ENCODE measurements around the gene TLR6. TPM values are rescaled to one million over a fixed set of nuclear protein-coding genes. Genes with fewer than 3 reads are reported as not detected.

The TLR6 gene
- total RNA-seq, 1 donor from 2014 or later: 9.6 TPM

DNA sequence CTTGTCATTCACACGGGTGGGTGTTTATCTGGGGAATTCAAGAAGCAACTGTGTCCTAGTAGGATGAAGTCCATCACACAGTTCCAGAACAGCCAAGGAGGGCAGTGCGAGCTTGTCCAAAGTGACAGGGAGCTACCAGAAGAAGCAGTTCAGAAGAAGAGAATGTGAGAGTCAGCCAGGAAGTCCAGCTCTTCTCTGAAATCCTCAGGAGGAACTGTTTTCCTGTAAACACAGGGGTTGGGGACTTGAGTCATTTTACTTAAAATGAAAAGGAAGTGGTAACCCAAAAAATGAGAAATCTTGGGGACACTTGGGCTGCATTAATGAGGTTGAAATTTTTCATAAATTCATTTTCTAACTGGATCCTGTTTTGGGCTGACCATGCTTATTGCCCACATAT, 65.6 kb downstream of the TLR6 start:
- Histone ChIP-seq H3K4me1 (no peaks in the 10 kb centered on the region), H3K36me3 (no peaks in the 10 kb centered on the region), H3K27me3 (no peaks in the 10 kb centered on the region), H3K9me3 (no peaks in the 10 kb centered on the region), H3K4me3 (no peak overlapping the region), H3K27ac (peak overlapping the region; percentile 12)
- DNase-seq (no peak), ATAC-seq (peak; percentile 60)
- intact Hi-C loops (cut with DNase I): no loop called here
- TF ChIP-seq, protein P1, sequence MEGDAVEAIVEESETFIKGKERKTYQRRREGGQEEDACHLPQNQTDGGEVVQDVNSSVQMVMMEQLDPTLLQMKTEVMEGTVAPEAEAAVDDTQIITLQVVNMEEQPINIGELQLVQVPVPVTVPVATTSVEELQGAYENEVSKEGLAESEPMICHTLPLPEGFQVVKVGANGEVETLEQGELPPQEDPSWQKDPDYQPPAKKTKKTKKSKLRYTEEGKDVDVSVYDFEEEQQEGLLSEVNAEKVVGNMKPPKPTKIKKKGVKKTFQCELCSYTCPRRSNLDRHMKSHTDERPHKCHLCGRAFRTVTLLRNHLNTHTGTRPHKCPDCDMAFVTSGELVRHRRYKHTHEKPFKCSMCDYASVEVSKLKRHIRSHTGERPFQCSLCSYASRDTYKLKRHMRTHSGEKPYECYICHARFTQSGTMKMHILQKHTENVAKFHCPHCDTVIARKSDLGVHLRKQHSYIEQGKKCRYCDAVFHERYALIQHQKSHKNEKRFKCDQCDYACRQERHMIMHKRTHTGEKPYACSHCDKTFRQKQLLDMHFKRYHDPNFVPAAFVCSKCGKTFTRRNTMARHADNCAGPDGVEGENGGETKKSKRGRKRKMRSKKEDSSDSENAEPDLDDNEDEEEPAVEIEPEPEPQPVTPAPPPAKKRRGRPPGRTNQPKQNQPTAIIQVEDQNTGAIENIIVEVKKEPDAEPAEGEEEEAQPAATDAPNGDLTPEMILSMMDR (IDR thresholded peaks at IDR 0.05): no peak

DNA sequence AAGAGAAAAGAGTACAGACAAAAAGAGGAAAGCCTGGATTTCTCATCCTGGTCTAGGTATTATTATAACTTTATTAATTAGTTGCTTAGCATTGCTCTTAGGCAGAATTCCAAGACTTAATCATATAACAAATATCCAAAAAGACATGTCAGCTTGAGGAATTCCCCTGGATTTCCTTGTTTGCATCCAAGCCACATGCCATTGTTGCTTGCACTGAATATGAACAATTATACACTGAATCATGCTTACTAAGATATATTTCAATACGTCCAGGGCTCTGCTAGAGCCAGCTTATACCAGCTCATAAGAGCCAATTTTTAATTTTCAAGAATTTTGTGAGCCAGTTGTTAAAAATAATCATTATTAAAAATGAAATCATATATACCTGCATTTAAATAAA, 68.3 kb downstream of the TLR6 start:
- no peaks in the 10 kb centered on the region for H3K36me3 ChIP-seq
- intact Hi-C loops (cut with DNase I): no loop called here
- no peak for ATAC-seq
- no peaks in the 10 kb centered on the region for H3K27me3 ChIP-seq
- DNase-seq: no peak
- TF ChIP-seq, protein P1 (IDR thresholded peaks at IDR 0.05): no peak
- no peaks in the 10 kb centered on the region for H3K9me3 ChIP-seq
- H3K4me1 ChIP-seq: no peaks in the 10 kb centered on the region
- no peak overlapping the region for H3K4me3 ChIP-seq
- H3K27ac ChIP-seq: no peak overlapping the region

DNA sequence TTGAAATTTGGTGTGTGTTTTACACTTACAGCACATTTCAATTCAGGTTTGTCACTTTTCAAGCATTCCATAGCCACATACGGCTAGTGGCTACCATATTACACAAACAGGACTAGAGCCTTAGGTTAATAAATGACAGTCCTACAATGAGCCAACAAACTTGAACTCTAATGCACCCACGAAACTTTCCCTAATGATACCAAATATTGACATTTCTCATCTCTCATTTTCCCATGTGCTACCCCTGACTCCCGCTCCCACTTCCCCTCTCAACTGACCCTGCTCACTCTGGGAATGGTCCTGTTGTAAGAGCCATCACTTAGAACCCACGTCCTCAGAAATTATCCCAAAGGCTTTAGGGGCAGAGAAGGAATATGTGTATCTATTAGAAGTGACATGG, 68.9 kb downstream of the TLR6 start:
- H3K27me3 ChIP-seq: no peaks in the 10 kb centered on the region
- H3K27ac ChIP-seq: no peak overlapping the region
- DNase-seq (no peak), ATAC-seq (no peak)
- TF ChIP-seq, protein P1 (IDR thresholded peaks at IDR 0.05): no peak
- intact Hi-C loops (cut with DNase I): no loop called here
- H3K36me3 ChIP-seq: no peaks in the 10 kb centered on the region
- H3K4me3 ChIP-seq: no peak overlapping the region
- H3K9me3 ChIP-seq: no peaks in the 10 kb centered on the region
- H3K4me1 ChIP-seq: no peaks in the 10 kb centered on the region

DNA sequence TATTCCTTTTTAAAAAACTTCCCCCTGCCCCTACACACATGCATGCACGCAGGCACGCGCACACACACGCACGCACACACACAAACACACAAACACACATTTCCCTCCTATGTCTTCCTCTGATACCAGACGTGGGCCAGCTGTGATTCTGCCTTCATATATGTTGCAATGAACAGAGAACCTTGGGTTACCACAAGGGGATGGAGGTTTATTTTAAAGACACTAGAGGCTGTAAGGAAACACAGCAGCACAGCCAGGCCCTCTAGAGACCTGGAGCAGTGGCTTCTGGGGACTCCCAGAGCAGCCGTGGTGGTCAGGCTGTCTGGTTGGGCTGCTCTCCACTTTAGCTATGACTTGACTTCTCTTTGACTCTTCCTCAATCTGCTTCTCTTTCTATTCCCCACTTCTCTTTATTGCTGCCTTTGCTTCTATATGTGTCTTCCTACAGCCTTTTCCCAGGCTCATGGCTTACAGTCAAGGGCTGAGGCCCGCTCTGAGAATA, 70.7 kb downstream of the TLR6 start:
- no peaks in the 10 kb centered on the region for H3K27me3 ChIP-seq
- no peaks in the 10 kb centered on the region for H3K36me3 ChIP-seq
- peak overlapping the region; percentile 17 for H3K27ac ChIP-seq
- ATAC-seq (peak; percentile 91), DNase-seq (peak; percentile 66)
- intact Hi-C loops (cut with DNase I): no loop called here
- H3K4me3 ChIP-seq: no peak overlapping the region
- H3K4me1 ChIP-seq: no peaks in the 10 kb centered on the region
- no peaks in the 10 kb centered on the region for H3K9me3 ChIP-seq
- TF ChIP-seq, protein P1 (IDR thresholded peaks at IDR 0.05): no peak

DNA sequence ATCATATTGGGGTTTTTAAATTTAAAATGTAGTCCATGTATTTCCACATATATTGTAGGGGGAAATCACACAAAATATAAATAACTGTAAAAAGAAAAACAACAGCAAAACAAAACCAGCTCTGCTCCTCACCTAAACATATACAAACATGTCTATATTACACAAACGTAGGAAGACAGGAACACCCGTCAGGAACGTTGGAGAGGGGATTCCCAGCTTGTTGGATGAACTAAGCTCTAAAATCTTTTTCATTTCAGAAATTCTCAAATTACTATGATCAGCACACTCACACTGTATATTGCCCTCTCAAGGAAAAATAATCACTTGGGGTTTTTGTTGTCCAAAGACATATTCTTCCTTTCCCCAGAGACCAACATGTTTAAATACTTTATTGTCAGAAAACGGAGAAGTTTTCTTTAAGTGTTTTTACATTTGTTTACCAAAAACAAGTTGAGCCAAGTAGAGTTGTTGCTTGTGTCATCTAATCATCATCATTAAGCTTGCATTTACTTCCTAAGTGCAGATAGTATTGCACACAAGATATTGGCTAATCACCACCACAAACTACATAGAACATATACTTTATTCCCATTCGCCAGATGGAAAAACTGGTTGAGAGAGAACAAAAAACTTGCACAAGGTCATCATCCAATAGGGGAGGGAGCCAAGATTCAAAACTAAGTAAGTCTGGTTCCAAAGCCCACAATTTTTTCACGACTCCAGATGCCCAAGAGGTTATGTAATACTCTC, 71.4 kb downstream of the TLR6 start:
- Histone ChIP-seq H3K36me3 (no peaks in the 10 kb centered on the region), H3K4me1 (no peaks in the 10 kb centered on the region), H3K9me3 (no peaks in the 10 kb centered on the region), H3K27ac (peak overlapping the region; percentile 17), H3K4me3 (no peak overlapping the region), H3K27me3 (no peaks in the 10 kb centered on the region)
- intact Hi-C loops (cut with DNase I): no loop called here
- no peak for DNase-seq
- ATAC-seq: peak; percentile 47
- TF ChIP-seq, protein P1 (IDR thresholded peaks at IDR 0.05): no peak

Measured in upper lobe of right lung (tissue), 1 donor.